Duodenal mucosa (tissue), 2 donors: ENCODE measurements around the gene UGCG.
"Not testable (repeated sequence)": the region's sequence is repeated elsewhere in the genome, so short reads cannot be mapped to it uniquely, and the experiment has no call there.

Source experiments
- H3K27ac ChIP-seq: one replicate; pipeline ENCODE4 v1.7.0; 2013; ENCODE audit warnings: low read depth, low read length
- H3K27me3 ChIP-seq, 2 donors: one replicate each; pipeline ENCODE4 v1.7.0; 2013; ENCODE audit warnings: low read length in 2 of 2, control low read depth in 1 of 2; ENCODE audit not compliant: insufficient read depth in 2 of 2, control insufficient read depth in 1 of 2
- H3K36me3 ChIP-seq, 2 donors: one replicate each; pipeline ENCODE4 v1.7.0; 2013; ENCODE audit warnings: low read length in 2 of 2, control low read depth in 1 of 2; ENCODE audit not compliant: insufficient read depth in 2 of 2, control insufficient read depth in 1 of 2
- H3K4me1 ChIP-seq, 2 donors: one replicate each; pipeline ENCODE4 v1.7.0; 2013; ENCODE audit warnings: low read length in 2 of 2, control low read depth in 1 of 2; ENCODE audit not compliant: insufficient read depth in 2 of 2, control insufficient read depth in 1 of 2
- H3K4me3 ChIP-seq, 2 donors: one replicate each; pipeline ENCODE4 v1.7.0; 2013; ENCODE audit warnings: low read length in 2 of 2, low read depth in 1 of 2
- H3K9ac ChIP-seq, 2 donors: one replicate each; pipeline ENCODE4 v1.7.0; 2013; ENCODE audit warnings: low read length in 2 of 2, low read depth in 1 of 2
- H3K9me3 ChIP-seq, 2 donors: one replicate each; pipeline ENCODE4 v1.7.0; 2013; ENCODE audit warnings: low read length in 2 of 2, control low read depth in 1 of 2; ENCODE audit not compliant: control insufficient read depth in 1 of 2

The UGCG gene

GRCh38 chr9:111902391-111903139 is 6.0 kb downstream of the UGCG start:
- no peak overlapping the region for H3K9ac ChIP-seq
- no peak overlapping the region for H3K27ac ChIP-seq

GRCh38 chr9:111903535-111903934 is 6.9 kb downstream of the UGCG start:
- not testable (repeated sequence) for H3K36me3 ChIP-seq, H3K9ac ChIP-seq, H3K4me3 ChIP-seq, H3K27ac ChIP-seq, H3K9me3 ChIP-seq, H3K27me3 ChIP-seq
- peaks cover 45 to 59% of the 10 kb centered on the region in 2 donors for H3K4me1 ChIP-seq

More at GRCh38 chr9:111902391-111903139, 6.0 kb downstream of the UGCG start:
- Histone ChIP-seq H3K9me3 (no peaks in the 10 kb centered on the region), H3K4me3 (no peak overlapping the region), H3K27me3 (no peaks in the 10 kb centered on the region), H3K36me3 (no peaks in the 10 kb centered on the region), H3K4me1 (peaks cover 41 to 52% of the 10 kb centered on the region in 2 donors)

GRCh38 chr9:111904026-111904425 is 7.4 kb downstream of the UGCG start:
- Histone ChIP-seq H3K27ac (no peak overlapping the region), H3K4me3 (no peak overlapping the region), H3K4me1 (peaks cover 45 to 57% of the 10 kb centered on the region in 2 donors), H3K9me3 (no peaks in the 10 kb centered on the region), H3K36me3 (no peaks in the 10 kb centered on the region), H3K27me3 (no peaks in the 10 kb centered on the region), H3K9ac (no peak overlapping the region)

- no peaks in the 10 kb centered on the region for H3K9me3 ChIP-seq
- H3K27me3 ChIP-seq = no peaks in the 10 kb centered on the region
- no peak overlapping the region for H3K4me3 ChIP-seq
- H3K9ac ChIP-seq = no peak overlapping the region
- H3K4me1 ChIP-seq = peaks cover 43 to 54% of the 10 kb centered on the region in 2 donors
- no peaks in the 10 kb centered on the region for H3K36me3 ChIP-seq
- H3K27ac ChIP-seq = no peak overlapping the region
These were observed 8.3 kb downstream of the UGCG start for GRCh38 chr9:111904891-111905291.

- Histone ChIP-seq H3K4me1 (peaks cover 28 to 34% of the 10 kb centered on the region in 2 donors), H3K27ac (no peak overlapping the region), H3K9ac (no peak overlapping the region), H3K4me3 (no peak overlapping the region), H3K36me3 (no peaks in the 10 kb centered on the region), H3K27me3 (no peaks in the 10 kb centered on the region), H3K9me3 (no peaks in the 10 kb centered on the region)
These were observed 10.5 kb downstream of the UGCG start for GRCh38 chr9:111907147-111907546.

- Histone ChIP-seq H3K27ac (no peak overlapping the region), H3K4me1 (peaks cover 22 to 27% of the 10 kb centered on the region in 2 donors), H3K9me3 (no peaks in the 10 kb centered on the region)
These were observed 12.8 kb downstream of the UGCG start for GRCh38 chr9:111909444-111909843.

GRCh38 chr9:111910428-111910827 is 13.8 kb downstream of the UGCG start:
- Histone ChIP-seq H3K9ac (no peak overlapping the region), H3K9me3 (no peaks in the 10 kb centered on the region), H3K4me1 (peaks cover 28 to 30% of the 10 kb centered on the region in 2 donors), H3K36me3 (no peaks in the 10 kb centered on the region), H3K27ac (no peak overlapping the region), H3K27me3 (no peaks in the 10 kb centered on the region), H3K4me3 (no peak overlapping the region)

More at GRCh38 chr9:111909444-111909843, 12.8 kb downstream of the UGCG start:
- no peaks in the 10 kb centered on the region for H3K27me3 ChIP-seq
- H3K9ac ChIP-seq = no peak overlapping the region
- H3K4me3 ChIP-seq = no peak overlapping the region
- no peaks in the 10 kb centered on the region for H3K36me3 ChIP-seq

- H3K4me1 ChIP-seq = peaks cover 28 to 31% of the 10 kb centered on the region in 2 donors
- H3K4me3 ChIP-seq = no peak overlapping the region
- H3K27ac ChIP-seq = no peak overlapping the region
These were observed 16.5 kb downstream of the UGCG start for GRCh38 chr9:111913159-111913558.

GRCh38 chr9:111914749-111915424 is 18.3 kb downstream of the UGCG start:
- H3K27me3 ChIP-seq = no peaks in the 10 kb centered on the region
- H3K4me3 ChIP-seq = no peak overlapping the region
- H3K27ac ChIP-seq = no peak overlapping the region
- H3K9me3 ChIP-seq = no peaks in the 10 kb centered on the region
- peaks cover 16 to 22% of the 10 kb centered on the region in 2 donors for H3K4me1 ChIP-seq
- H3K36me3 ChIP-seq = peaks cover 3 to 10% of the 10 kb centered on the region in 2 donors
- no peak overlapping the region for H3K9ac ChIP-seq

More at GRCh38 chr9:111913159-111913558, 16.5 kb downstream of the UGCG start:
- no peaks in the 10 kb centered on the region for H3K9me3 ChIP-seq
- peaks cover 3 to 10% of the 10 kb centered on the region in 2 donors for H3K36me3 ChIP-seq
- no peak overlapping the region for H3K9ac ChIP-seq
- no peaks in the 10 kb centered on the region for H3K27me3 ChIP-seq

GRCh38 chr9:111915425-111915758 is 18.8 kb downstream of the UGCG start:
- no peak overlapping the region for H3K4me3 ChIP-seq
- peaks cover 16 to 22% of the 10 kb centered on the region in 2 donors for H3K4me1 ChIP-seq

More at GRCh38 chr9:111915425-111915758, 18.8 kb downstream of the UGCG start:
- no peak overlapping the region for H3K9ac ChIP-seq
- H3K27ac ChIP-seq = no peak overlapping the region
- H3K36me3 ChIP-seq = peaks cover 3 to 10% of the 10 kb centered on the region in 2 donors
- no peaks in the 10 kb centered on the region for H3K9me3 ChIP-seq
- no peaks in the 10 kb centered on the region for H3K27me3 ChIP-seq
